ENCODE results near the gene FILIP1L.
A peak's percentile ranks its signal among the peaks of the same experiment; 100 is the strongest.

FILIP1L gene

GRCh38 chr3:99915906-99916432 lies 198.3 kb downstream of the FILIP1L start:
- DNase-seq, result no peak

- DNase-seq, result no peak
Measured at GRCh38 chr3:99911433-99911832, 202.9 kb downstream of the FILIP1L start.

GRCh38 chr3:99910752-99911290 lies 203.5 kb downstream of the FILIP1L start:
- DNase-seq, result no peak

GRCh38 chr3:99909714-99910495 lies 204.4 kb downstream of the FILIP1L start:
- no peak for DNase-seq

GRCh38 chr3:99907959-99908544 lies 206.2 kb downstream of the FILIP1L start:
- DNase-seq, result no peak

GRCh38 chr3:99903869-99904268 lies 210.4 kb downstream of the FILIP1L start:
- DNase-seq, result no peak

GRCh38 chr3:99902091-99902490 lies 212.2 kb downstream of the FILIP1L start:
- DNase-seq, result no peak

GRCh38 chr3:99901200-99901926 lies 212.9 kb downstream of the FILIP1L start:
- peak; percentile 5 for DNase-seq

GRCh38 chr3:99900248-99900647 lies 214.1 kb downstream of the FILIP1L start:
- DNase-seq, result no peak

GRCh38 chr3:99899603-99900002 lies 214.7 kb downstream of the FILIP1L start:
- no peak for DNase-seq

- peak; percentile 6 for DNase-seq
Measured at GRCh38 chr3:99896482-99896881, 217.8 kb downstream of the FILIP1L start.

- peak; percentile 65 for DNase-seq
Measured at GRCh38 chr3:99895703-99896441, 218.4 kb downstream of the FILIP1L start.

GRCh38 chr3:99895131-99895696 lies 219.1 kb downstream of the FILIP1L start:
- DNase-seq, result no peak

- no peak for DNase-seq
Measured at GRCh38 chr3:99892332-99892731, 222.0 kb downstream of the FILIP1L start.

- no peak for DNase-seq
Measured at GRCh38 chr3:99891610-99892285, 222.6 kb downstream of the FILIP1L start.

GRCh38 chr3:99885851-99886250 lies 228.4 kb downstream of the FILIP1L start:
- DNase-seq, result no peak

- no peak for DNase-seq
Measured at GRCh38 chr3:99885085-99885484, 229.2 kb downstream of the FILIP1L start.

- DNase-seq, result no peak
Measured at GRCh38 chr3:99884484-99884883, 229.8 kb downstream of the FILIP1L start.

GRCh38 chr3:99883693-99884092 lies 230.6 kb downstream of the FILIP1L start:
- DNase-seq, result no peak

GRCh38 chr3:99883138-99883461 lies 231.2 kb downstream of the FILIP1L start:
- no peak for DNase-seq

GRCh38 chr3:99882436-99883137 lies 231.7 kb downstream of the FILIP1L start:
- no peak for DNase-seq

Data from DMS53 (cell line).